ENCODE data around the gene USP3.

Gene USP3

GRCh38 chr15:63553388-63553791, 49.0 kb downstream of the USP3 start:
- no peak for DNase-seq

GRCh38 chr15:63554337-63554927, 50.0 kb downstream of the USP3 start:
- no peak for DNase-seq

GRCh38 chr15:63555507-63555906, 51.1 kb downstream of the USP3 start:
- DNase-seq = no peak

- no peak for DNase-seq
Measured at GRCh38 chr15:63556246-63556645, 51.9 kb downstream of the USP3 start.

DNA sequence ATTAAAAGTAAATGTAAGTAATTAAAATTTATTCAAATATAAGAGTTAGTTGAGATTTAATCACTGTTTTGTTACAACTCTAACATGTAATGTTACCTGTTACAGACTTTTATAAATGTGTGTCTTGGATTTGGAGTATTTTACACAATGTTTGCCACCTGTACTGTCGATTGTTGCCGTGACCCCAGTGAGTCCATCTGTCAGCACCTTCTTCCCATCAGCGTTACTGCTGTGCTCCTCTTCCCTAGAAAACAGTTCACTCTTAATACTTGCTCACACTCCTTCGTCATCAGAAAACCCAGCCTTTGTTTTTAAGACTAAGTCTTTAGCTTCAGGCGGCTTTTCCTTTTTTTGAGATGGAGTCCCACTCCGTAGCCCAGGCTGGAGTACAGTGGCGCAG, 52.3 kb downstream of the USP3 start:
- DNase-seq = no peak

DNA sequence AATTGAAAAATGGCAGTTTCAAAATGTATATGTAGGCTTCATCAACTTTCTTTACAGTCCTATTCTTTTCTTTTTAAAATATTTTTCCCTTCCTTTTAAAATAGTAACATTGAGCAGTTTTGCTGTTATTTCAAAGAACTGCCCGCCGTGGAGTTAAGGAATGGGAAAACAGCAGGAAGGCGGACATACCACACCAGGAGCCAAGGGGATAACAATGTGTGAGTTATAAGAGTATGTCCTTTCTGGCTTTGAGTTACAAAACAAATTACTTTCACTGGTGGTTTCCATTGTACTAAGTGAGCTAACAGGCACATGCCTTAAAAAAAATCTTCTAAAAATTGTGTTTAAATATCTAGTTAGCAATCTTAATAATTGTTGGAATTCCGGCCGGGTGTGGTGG, 55.4 kb downstream of the USP3 start:
- DNase-seq = no peak

- DNase-seq = no peak
Measured at GRCh38 chr15:63560741-63561448, 56.5 kb downstream of the USP3 start.

DNA sequence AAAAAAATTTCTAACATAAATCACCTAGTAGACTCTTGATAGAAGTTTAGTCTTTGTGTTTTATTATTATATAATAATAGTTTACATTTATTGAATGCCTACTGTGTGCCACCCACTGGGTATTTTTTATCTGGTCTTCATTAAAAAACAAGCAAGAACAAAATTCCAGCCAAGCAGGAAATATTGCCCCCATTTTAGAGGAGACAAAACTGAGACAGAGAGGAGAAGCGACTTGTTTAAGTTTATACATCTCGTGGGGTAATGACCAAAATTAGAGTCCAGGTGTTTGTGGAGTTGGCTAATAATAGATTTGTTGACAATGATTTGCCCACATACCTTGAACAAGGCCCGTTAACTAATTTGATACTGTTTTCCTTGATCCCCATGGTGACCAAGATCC, 59.7 kb downstream of the USP3 start:
- no peak for DNase-seq

DNA sequence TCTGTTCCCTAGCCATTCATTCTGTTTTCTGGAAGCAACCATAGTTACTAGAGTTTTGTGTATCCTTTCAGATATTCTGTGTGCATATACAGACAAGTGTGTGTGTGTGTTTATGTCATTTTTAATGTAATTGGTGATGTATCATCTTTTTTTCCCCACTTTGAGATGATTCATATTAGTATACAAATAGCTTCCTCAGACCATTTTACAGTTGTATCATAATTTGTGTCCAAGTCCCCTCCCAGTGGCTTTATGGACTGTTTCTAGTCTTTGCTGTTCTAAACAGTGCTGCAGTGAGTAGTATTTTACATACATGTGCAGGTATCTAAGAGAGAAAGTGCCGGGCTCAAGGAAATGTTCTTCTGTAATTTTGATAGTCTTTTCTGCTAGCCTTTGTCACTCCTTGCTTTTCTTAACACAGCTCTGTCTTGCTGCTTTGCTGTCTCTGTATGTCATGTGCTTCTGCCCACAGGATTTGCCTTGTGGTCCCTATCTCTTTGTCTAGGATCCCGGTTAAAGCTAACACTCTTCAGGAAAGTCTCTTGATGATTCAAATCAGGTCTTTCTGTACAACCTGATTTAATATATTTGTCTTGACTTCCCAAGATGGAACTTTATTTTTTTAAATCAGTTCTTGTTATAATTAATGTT, 61.3 kb downstream of the USP3 start:
- DNase-seq = no peak

GRCh38 chr15:63572749-63573464, 68.5 kb downstream of the USP3 start:
- no peak for DNase-seq

DNA sequence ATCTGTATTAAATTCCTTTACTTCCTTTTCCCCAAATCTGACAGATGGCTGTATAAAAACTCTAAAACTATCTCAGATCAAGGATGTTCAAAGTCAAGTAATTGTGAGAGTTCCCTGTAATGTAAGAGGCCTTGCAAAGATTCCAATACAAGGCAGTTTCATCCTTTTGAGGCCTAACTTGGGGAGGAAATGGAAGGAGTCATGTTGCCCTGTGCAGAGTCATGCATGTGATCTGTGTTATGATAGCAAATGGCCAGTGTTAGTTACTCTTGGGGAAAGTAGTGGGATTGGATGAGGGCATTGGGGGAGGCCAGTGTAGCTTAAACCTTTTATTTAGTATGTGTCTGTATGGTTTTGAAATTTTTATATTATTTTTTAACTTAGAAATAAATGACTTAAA, 69.1 kb downstream of the USP3 start:
- DNase-seq = no peak

- DNase-seq = no peak
Measured at GRCh38 chr15:63575312-63575711, 70.9 kb downstream of the USP3 start.

GRCh38 chr15:63576441-63576840, 72.0 kb downstream of the USP3 start:
- no peak for DNase-seq

DNA sequence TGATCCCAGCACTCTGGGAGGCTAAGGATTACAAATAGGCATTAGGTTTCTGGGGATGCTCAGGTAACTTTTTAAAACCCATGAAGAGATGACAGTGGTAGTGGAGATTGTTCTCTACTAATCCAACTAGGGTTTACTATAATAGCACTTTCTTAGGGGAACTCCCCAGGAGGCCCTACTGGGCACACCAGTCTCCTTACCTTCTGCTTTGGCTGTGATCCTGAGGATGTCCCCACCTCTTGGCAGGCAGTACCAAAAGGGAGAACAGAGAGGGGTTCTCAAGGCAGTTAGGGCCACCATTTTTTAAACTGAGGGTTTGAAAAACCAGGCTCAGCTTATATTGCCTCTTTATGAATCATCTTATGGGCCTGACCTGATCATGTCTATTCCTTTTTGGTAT, 77.8 kb downstream of the USP3 start:
- DNase-seq = no peak

DNA sequence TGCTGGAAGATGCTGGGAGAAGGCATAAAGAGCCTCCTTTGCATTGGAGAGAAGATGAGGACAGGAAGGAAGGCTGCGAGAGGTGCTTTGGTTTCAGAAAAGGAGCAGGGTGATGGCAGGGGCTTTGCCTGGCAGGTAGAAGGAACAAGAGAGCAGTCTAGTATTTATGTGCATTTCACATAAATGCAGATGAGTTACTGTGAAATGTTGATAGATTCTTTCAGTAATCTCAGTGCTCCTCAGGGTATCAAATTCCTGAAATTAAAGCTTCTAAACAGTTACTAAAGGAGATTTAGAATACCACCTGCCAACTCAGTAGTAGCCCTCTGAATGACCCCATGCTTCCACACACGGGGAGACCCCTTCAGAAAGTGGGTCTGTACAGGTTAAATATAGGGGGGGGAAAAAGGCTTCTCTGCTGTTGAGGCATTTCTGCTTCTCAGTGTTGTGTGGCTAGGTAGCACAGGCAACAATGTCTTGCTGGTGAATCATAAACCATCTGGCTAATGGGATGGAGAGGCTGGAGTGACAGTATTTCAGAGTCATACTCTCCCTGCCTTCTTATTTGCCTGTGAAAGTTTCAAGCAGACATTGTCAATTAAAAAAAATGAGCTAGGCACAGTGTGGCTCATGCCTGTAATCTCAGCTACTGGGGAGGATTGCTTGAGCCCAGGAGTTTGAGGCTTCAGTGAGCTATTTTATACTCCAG, 78.5 kb downstream of the USP3 start:
- no peak for DNase-seq

GRCh38 chr15:63586790-63587189, 82.4 kb downstream of the USP3 start:
- DNase-seq = no peak

- no peak for DNase-seq
Measured at GRCh38 chr15:63587527-63587926, 83.1 kb downstream of the USP3 start.

DNA sequence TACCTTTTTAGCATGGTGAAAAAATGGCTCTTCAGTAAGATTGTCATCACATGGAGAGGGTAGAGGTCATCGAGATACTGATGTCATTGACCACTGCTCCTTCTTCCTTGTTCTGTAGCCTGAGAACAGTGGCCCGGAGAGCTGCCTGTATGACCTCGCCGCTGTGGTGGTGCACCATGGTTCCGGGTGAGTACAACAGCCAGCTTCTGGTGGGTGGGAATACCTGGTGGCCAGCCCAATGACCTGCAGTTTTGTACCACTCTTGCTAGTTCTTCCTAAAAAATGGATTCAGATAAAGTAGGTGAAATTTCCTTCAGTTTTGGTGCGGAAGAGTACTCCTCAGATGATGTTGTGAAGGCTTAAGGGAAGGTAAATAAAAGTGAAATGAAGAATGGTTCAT, 84.4 kb downstream of the USP3 start:
- DNase-seq = no peak

DNA sequence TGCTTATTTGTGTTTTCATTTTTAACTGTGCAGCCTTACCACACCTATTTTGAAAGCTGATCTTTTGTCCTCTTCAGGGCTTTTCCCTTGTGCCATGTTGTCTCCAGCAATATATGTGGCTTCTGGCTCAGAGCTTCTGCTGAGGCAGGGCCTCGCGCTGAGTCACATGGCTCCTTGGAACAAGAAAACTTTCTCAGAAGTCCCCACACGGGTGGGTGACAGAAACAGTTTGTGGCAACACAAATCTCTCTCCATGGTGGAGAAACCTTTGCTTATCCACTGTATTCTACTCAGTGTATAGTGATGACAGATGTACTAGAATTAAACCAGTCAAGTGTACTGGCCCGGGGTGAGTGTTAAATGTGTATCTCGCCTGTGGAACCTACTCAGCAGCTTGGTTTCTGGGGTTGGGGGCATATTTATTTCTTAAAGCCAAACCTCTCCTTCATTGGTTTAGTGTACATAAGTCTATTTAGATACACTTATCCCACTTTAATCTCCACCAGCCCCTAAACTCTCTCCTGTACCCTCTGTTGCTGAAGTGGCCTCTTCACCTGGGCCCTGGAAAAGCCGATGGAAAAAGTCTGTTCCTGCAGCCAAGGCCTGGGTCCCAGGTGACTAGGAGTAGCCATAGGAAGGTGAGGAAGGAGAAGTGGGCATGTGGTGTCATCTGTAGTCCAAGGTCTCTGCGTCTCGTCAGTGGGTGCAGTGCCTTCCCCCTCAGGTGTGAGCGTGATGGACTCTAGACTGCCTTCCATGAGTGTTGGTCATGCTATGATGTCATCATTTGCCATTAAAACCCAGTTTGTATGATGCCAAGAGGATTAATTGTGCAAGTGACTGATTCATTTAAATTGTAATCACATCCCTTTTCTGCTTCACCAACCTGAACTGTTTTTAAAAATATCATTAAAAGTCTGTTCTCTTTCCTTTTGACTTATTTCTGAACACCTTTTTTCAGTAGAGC, 89.6 kb downstream of the USP3 start:
- no peak for DNase-seq

- DNase-seq = no peak
Measured at GRCh38 chr15:63595065-63595464, 90.7 kb downstream of the USP3 start.

GRCh38 chr15:63595688-63596087, 91.3 kb downstream of the USP3 start:
- no peak for DNase-seq

DNA sequence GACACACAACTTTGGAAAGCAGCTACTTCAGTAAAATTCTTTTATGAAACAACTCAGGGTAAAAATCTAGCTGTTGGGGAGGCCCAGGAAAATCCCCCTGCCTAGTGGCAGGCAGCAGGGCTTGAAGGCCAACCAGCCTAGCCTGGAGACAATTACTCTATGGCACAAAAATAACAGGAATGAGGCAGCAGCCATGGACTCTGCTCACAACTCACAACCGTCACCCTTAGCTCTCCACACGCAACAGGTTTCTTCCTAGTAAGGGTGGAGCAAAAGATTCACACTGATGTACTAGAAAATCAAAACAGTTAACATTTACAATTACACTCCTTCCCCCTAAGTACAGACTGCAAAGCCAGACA, 92.3 kb downstream of the USP3 start:
- no peak for DNase-seq

All from central memory CD4-positive, alpha-beta T cell (primary cell).